ENCODE measurements around the gene JUND. TPM values are rescaled to one million over a fixed set of nuclear protein-coding genes. Genes with fewer than 3 reads are reported as not detected.
A peak's percentile ranks its signal among the peaks of the same experiment; 100 is the strongest.

The JUND gene
- total and polyA plus RNA-seq, 2 experiments from 2014 or later, result 40.0 to 181 TPM

- Histone ChIP-seq H3K36me3 (ENCODE audit: insufficient read depth) (no peaks in the 10 kb centered on the region; the same call in 1 of the 2 replicates), H4K20me1 (replicated peaks; ENCODE audit: insufficient read depth) (no peaks in the 10 kb centered on the region), H3K9me2 (ENCODE audit: insufficient read depth) (no peaks in the 10 kb centered on the region), H3K27ac (ENCODE audit: low read depth) (peak overlapping the region; percentile 94), H3F3A (replicated peaks; ENCODE audit: low read depth) (peaks cover 42% of the 10 kb centered on the region), H3K4me1 (ENCODE audit: insufficient read depth) (peaks cover 30% of the 10 kb centered on the region), H3K4me3 (peak overlapping the region; percentile 49), H2AFZ (no peak overlapping the region), H3K4me2 (peak overlapping the region; percentile 87), H3K79me2 (replicated peaks; ENCODE audit: insufficient read depth) (no peaks in the 10 kb centered on the region), H3K27me3 (ENCODE audit: insufficient read depth) (no peaks in the 10 kb centered on the region)
- H3K27me3 Mint-ChIP-seq (ENCODE audit: insufficient read depth, low read depth, poor library complexity), result peaks cover 13% of the 10 kb centered on the region
- no peaks in the 10 kb centered on the region for H3K9me3 Mint-ChIP-seq
- peak overlapping the region; percentile 84 for H3K27ac Mint-ChIP-seq
- ATAC-seq, result peak; percentile 51
- no peak for TF ChIP-seq STAT1 (IDR thresholded peaks at IDR 0.05; ENCODE audit: unreplicated experiment)
- no peak for TF ChIP-seq CTCF (conservative IDR thresholded peaks at IDR 0.05; ENCODE audit: low read depth in 2 of 2)
- TF ChIP-seq ETS1 (IDR thresholded peaks at IDR 0.05), result no peak
- TF ChIP-seq EZH2 (IDR thresholded peaks at IDR 0.05; ENCODE audit: low read depth, unreplicated experiment), result no peak
- TF ChIP-seq NANOG (IDR thresholded peaks at IDR 0.05; ENCODE audit: borderline replicate concordance), result no peak
- no peak for TF ChIP-seq JUNB (IDR thresholded peaks at IDR 0.05; ENCODE audit: unreplicated experiment)
- TF ChIP-seq POLR2AphosphoS5 (IDR thresholded peaks at IDR 0.05; ENCODE audit: low read depth), result 0 out of 2 replicates have a peak, but pooled peaks have one; percentile 27
- TF ChIP-seq CREB1 (CRISPR knock-in tag; IDR thresholded peaks at IDR 0.05; ENCODE audit: low read depth), result 0 out of 2 replicates have a peak, but pooled peaks have one; percentile 26
- no peak for TF ChIP-seq ZNF462 (CRISPR knock-in tag; IDR thresholded peaks at IDR 0.05)
- no peak for TF ChIP-seq REST (IDR thresholded peaks at IDR 0.05; ENCODE audit: unreplicated experiment)
- TF ChIP-seq EZH2phosphoT487 (IDR thresholded peaks at IDR 0.05; ENCODE audit: unreplicated experiment), result no peak
- no peak for TF ChIP-seq ZNF331 (CRISPR knock-in tag; IDR thresholded peaks at IDR 0.05; ENCODE audit: low read depth)
- TF ChIP-seq ZNF114 (CRISPR knock-in tag; IDR thresholded peaks at IDR 0.05), result no peak
- peak; percentile 65 for DNase-seq (ENCODE audit: low spot score)
- H3K4me3 Mint-ChIP-seq, result peak overlapping the region; percentile 64
- peaks cover 18% of the 10 kb centered on the region for H3K36me3 Mint-ChIP-seq (ENCODE audit: low read depth)
- peaks cover 32% of the 10 kb centered on the region for H3K4me1 Mint-ChIP-seq
These were observed 23.3 kb upstream of the JUND start for GRCh38 chr19:18304458-18305310.
